Measurements from ENCODE around the gene PRKG1.
"Not testable (repeated sequence)": the region's sequence is repeated elsewhere in the genome, so short reads cannot be mapped to it uniquely, and the experiment has no call there.

- TF ChIP-seq CTCF (IDR thresholded peaks at IDR 0.05); ZFX (IDR thresholded peaks at IDR 0.05; ENCODE audit: borderline replicate concordance): not testable (repeated sequence)
These were observed 138.7 kb downstream of the PRKG1 start for GRCh38 chr10:51212937-51213336.
